Spleen (tissue), 7 donors: Measurements from ENCODE around the gene RNASE8.

Experiments used
- CTCF ChIP-seq, 11 experiments: fragments of 200-600 bp in 7 of 11; fragments of 450-650 bp in 4 of 11; sonication (generic) in 4 of 11; IDR thresholded peaks in 8 of 11; conservative IDR thresholded peaks in 3 of 11; 1 replicate in 7 of 11; 2 replicates in 4 of 11; pipeline versions ENCODE4 v1.4.0 to v1.8.0; 2016 to 2021; ENCODE audit warnings: antibody characterized with exemption in 11 of 11, inconsistent platforms in 4 of 11, mild to moderate bottlenecking in 1 of 11
- POLR2A ChIP-seq, 3 donors: fragments of 450-650 bp; IDR thresholded peaks; one replicate each; pipeline ENCODE4 v1.5.1; 2017; ENCODE audit warnings: antibody characterized with exemption in 3 of 3, mild to moderate bottlenecking in 1 of 3
- POLR2AphosphoS5 ChIP-seq, 3 donors: sonication (generic); formaldehyde crosslinking; IDR thresholded peaks; one replicate each; pipeline ENCODE4 v1.5.1; 2017; ENCODE audit warnings: antibody characterized with exemption in 3 of 3
- donor health status: DM: no; HTN: no; CAD: no; lungs with moderate emphysema.
- donor health status: DM: no; HTN: no; CAD: no.
- donor health status: DM: no; HTN: no; CAD: no.

GRCh38 chr14:21104448-21105060 is 46.9 kb downstream of the RNASE8 start:
- TF ChIP-seq CTCF (IDR thresholded peaks at IDR 0.05 in 8 of 11, conservative IDR thresholded peaks at IDR 0.05 in 3 of 11) (peak; percentile 88 to 96 (median 92)), POLR2A (IDR thresholded peaks at IDR 0.05) (no peak), POLR2AphosphoS5 (IDR thresholded peaks at IDR 0.05) (no peak)
